ENCODE measurements around the gene GPR62.
A peak's percentile ranks its signal among the peaks of the same experiment; 100 is the strongest.

Gene GPR62

DNA sequence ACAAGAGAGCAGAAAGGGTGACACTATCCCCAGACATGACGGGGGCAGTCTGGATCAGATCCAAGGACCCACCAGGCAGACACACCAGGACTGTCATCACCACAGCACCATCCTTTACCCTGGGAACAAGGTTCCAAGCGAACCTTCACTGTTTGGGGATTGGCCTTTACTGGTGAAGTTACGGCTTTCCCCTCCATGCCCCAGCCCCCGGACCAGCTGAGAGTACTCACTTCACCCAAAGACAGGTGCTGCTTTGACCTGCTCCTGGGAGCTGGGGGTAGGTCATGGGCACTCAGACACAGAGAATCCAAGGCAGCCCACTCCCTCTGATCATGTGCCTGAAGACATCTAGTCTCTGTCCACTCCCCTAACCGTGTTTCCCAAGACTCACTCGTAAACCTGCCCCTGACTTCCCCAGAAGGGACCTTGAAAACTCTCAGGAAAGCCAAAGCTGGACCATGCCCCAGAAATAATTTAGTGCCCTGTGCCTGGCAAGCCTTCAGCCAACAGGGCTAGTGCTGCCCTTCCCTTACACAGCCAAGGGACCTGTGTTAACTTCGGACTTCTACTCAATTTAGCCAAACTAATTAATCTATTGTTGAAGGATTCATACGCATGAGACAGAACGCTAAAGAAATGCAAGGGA lies 16.3 kb upstream of the GPR62 start:
- DNase-seq (ENCODE audit: low spot score) = no peak

DNA sequence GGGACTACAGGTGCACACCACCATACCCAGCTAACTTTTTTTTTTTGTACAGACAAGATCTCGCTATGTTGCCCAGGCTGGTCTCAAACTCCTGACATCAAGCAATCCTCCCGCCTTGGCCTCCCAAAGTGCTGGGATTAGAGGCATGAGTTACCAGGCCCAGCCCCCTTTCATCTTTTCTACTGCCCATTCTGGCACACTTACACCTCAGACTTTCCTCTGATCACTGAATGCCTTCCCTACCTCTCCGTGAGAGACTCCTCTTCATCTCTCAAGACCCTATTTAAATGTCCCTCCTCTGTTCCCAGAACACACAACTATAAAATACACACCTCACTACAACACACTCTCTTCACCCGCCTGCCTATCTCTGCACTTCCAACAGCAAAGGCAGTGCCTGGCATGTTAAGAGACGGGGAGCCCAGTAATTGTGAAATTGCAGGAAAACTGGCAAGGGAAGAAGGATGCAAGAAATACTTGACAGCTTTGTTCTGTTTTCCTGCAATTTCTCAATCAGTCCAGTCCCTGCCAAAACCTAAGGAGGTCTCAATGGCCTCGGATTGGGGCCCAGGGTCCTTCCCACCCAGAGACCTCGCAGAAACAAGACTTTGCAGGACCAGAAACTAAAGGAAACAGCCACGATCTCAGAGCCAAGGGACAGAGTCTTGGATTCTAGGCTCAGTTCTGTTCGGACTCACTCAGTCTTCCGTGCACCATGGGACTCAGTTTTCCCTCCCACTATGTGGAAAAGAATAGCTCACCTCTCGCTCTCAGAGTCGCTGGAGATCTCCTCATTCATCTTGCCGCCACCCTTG lies 14.3 kb upstream of the GPR62 start:
- DNase-seq (ENCODE audit: low spot score) = peak; percentile 43

DNA sequence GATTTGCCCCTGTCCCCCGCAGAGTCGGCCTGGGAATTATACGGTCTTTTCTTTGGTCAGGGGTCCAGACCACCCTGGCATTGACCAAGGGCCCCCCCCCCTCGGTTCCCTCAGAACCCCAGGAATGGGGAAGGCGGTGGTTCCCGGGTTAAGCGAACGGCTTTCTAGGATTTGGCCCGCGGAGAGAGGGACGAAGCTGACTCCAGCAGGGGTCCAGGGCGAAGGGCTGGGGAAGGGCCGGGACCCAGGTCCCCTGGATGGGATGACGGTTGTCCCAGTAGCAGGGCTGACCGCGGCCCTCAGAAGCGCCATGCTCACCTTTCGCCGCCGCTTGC lies 13.8 kb upstream of the GPR62 start:
- peak; percentile 26 for DNase-seq (ENCODE audit: low spot score)

DNA sequence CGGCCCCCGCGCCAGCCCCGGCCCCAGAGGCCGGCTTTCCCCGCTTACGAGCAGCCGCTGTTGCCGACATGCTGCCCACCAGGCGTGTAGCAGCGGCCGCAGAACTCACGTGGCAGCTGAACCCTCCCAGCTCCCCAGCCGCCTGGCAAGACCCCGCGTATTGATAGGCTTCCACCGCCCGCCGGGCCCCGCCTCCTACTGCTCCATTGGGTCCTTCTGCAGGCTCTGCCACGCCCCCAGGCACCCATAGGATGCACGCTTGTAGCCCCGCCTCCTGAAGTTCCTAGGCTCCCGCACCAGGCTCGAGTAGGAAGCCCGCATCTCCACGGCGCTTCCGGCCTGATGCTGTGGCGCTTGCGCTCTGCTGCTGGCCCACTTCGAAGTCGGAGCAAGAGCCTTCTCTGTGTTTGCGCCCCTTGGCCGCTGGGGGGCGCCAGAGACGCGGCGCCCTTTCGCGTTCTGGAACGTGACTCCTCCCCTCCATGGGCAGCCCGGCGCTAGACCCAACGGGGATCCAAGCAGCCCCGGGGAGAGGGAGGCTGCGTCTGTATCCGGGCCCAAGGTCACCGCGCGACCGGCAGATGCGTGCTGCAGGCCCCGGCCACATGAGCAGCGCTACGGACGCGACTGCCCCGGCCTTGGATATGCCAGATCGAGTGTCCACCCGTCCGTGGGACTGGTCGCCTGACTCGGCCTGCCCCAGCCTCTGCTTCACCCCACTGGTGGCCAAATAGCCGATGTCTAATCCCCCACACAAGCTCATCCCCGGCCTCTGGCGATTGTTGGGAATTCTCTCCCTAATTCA lies 13.2 kb upstream of the GPR62 start, which contains the start of the genes PARP3 and RRP9:
TSS of gene PARP3 (plus strand) at position 566 of the 805 bp plus-strand sequence. CDS start 993 bp downstream, outside the sequence.
TSS of gene RRP9 (minus strand) at position 107 of the 805 bp plus-strand sequence. CDS start at position 70, 37 bp downstream.
- DNase-seq (ENCODE audit: low spot score) = peak; percentile 99

DNA sequence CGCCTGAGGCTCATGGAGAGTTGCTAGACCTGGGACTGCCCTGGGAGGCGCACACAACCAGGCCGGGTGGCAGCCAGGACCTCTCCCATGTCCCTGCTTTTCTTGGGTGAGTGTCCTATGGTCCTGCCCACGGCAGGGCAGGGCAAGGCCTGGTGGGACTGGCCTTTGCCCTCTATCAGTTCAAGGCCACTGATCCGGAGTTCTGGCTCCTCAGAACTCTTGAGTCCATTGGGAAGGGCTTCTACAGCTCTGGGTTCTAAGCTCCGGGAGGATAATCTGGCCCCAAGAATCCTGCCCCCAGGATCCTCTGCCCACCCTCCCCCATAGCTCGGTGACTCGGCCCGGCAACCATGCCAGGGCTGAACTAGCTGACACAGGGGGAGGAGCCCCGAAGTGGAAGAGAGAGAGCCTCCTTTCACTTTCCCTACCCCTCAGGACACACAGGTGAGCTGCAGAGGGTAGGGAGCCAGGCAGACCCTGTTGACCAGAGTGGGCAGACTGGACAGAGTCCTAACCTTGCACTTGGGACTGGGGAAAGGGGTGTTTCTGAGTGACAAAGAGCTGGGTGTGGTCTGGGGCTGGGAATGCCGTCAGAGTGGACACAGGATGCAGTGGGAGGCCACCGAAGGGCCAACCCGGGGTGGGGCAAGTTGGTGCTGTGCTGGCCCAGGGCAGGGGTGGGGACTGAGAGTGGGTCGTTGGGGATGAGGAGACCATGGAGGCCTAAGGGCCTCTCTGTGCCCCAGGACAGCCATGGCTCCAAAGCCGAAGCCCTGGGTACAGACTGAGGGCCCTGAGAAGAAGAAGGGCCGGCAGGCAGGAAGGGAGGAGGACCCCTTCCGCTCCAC lies 12.4 kb upstream of the GPR62 start:
- DNase-seq (ENCODE audit: low spot score) = peak; percentile 91

DNA sequence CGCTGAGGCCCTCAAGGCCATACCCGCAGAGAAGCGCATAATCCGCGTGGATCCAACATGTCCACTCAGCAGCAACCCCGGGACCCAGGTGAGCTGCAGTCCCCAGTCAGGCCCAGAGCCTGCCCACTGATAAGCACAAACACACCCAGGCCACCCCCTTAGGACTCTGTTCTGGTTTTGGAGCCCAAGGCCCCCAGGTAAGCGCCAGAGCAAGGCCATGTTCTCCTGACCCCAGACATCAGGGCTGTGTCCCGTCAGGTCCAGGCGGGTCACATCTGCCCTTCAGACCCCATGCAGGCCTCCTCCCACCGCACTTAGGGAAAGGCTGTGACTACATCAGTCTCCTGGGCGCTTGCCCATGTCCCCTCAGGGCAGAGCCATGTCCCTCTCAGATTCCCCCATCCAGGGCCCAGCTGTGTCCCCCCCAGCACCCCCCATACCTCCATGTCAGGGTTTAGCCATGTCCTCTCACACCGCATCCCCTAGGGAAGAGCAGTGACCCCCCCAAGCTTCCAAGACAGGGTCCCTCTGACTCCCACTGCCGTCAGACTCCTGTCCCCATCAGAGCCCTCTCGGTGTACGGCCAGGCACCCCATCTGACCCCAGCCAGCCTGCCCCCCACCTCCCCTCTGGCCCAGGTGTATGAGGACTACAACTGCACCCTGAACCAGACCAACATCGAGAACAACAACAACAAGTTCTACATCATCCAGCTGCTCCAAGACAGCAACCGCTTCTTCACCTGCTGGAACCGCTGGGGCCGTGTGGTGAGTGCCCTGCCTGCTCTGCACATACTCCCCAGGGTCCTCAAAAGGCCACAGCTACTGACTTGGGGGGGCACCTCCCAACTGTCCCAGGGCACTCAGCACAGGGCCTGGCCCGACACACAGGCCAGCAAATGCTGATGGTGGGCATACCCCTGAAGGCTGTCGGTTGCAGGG lies 11.5 kb upstream of the GPR62 start:
- no peak for DNase-seq (ENCODE audit: low spot score)

DNA sequence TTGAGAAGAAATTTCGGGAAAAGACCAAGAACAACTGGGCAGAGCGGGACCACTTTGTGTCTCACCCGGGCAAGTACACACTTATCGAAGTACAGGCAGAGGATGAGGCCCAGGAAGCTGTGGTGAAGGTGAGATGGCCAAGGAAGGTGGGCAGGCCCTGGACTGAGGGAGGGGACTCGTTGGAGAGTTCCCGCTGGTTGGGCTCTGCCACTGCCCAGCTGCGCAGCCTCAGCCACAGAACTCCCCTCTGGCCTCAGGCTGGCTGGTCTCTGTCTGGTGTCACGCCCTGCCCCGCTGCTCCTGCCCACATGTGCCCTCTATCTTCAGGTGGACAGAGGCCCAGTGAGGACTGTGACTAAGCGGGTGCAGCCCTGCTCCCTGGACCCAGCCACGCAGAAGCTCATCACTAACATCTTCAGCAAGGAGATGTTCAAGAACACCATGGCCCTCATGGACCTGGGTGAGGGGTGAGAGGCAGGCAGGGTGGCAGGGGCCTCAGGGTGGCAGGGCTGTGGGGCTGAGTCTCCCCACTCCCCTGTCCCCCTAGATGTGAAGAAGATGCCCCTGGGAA lies 10.6 kb upstream of the GPR62 start:
- DNase-seq (ENCODE audit: low spot score) = no peak

DNA sequence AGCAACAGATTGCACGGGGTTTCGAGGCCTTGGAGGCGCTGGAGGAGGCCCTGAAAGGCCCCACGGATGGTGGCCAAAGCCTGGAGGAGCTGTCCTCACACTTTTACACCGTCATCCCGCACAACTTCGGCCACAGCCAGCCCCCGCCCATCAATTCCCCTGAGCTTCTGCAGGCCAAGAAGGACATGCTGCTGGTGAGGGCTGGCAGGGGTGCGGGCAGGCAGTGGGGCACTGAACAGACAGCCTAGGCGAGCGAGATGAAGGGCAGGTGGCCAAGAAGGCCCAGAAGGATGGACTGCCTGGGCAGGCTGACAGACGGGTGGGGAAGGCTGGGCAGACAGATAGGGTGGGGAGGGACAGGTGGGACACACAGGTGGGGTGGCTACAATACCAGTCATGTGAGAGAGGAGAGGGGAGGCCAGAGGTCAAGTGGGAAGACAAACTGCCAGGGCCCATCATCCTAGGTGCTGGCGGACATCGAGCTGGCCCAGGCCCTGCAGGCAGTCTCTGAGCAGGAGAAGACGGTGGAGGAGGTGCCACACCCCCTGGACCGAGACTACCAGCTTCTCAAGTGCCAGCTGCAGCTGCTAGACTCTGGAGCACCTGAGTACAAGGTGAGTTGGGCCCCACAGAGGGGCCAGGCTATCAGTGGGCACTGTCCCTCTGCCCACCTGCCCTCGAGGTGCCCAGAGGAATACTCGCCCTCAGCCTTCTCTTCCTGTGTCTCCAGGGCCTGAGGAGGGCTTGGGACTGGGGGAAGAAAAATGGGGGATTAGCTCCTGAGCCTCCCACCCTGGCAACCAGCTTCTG lies 9.9 kb upstream of the GPR62 start:
- DNase-seq (ENCODE audit: low spot score) = no peak

DNA sequence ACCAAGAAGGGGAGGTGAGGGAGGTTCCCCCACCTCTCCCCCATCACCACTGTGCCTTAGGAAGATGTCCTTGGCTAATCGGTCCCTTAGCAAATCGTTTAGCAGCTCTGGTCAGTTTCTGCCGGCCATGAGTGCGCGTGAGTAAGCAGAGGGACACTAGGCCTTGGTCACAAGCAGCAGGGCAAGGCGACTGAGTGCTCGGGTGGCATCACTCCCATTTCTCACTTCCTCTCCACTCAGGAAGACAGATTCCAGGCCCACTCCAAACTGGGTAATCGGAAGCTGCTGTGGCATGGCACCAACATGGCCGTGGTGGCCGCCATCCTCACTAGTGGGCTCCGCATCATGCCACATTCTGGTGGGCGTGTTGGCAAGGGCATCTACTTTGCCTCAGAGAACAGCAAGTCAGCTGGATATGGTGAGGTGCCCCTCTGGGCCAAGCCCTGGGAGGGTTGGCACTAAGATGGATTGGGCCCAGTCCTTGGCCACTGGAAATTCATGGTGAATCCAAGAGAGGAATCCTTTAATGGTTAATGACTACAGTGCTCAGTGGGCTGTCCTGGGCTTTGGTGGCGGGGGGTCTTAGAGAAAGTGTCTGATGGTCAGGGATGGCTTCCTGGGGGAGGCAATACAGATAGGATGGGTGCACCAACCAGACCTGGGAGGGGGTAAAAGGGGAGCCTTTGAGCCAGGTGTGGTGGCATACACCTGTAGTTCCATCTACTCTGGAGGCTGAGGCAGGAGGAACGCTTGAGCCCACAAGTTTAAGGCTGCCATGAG lies 9.1 kb upstream of the GPR62 start:
- DNase-seq (ENCODE audit: low spot score) = no peak

DNA sequence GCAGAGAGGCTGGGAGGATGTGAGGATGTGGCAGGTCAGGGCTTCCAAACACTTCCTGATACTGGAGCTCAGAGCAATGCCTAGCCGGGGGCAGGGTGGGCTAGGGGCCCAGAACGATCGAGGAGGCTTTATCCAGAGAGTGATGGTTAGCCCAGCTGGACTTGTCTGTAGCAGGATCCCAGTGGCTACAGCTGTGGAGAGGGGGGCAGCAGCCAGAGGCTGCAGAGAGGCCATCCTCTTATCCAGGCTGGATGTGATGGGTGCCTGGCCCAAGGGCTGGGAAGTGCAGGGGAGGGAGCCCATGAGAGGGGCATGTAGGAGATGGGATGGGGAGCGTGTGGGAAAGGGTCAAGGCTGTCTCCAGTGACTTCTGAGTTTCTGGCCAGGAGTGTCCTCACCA lies 8.4 kb upstream of the GPR62 start:
- DNase-seq (ENCODE audit: low spot score) = no peak

DNA sequence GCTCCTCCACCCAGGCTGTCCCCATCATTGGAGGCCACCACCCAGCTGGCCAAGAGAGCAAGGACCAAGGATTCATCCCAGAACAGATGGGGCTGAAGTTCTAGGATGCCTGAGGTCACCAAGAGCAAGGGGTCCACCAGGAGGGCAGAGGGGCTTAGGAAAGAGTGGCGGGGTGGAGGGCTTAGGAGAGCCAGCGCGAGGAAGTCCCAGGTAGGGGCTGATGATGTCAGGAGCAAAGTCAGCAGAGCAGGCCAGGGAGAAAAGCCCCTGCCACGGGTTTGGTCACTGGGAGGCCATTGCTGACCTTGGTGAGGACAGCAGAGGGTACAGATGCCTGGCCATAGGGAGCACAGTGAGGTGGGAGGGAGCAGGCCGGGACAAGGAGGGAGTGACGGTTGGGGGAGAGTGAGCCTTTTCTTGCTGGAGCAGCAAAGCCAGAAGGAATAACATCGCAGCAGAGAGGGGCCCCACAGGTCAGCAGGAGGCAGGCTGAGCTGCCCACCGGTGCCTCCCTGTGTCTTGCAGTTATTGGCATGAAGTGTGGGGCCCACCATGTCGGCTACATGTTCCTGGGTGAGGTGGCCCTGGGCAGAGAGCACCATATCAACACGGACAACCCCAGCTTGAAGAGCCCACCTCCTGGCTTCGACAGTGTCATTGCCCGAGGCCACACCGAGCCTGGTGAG lies 7.8 kb upstream of the GPR62 start:
- no peak for DNase-seq (ENCODE audit: low spot score)

DNA sequence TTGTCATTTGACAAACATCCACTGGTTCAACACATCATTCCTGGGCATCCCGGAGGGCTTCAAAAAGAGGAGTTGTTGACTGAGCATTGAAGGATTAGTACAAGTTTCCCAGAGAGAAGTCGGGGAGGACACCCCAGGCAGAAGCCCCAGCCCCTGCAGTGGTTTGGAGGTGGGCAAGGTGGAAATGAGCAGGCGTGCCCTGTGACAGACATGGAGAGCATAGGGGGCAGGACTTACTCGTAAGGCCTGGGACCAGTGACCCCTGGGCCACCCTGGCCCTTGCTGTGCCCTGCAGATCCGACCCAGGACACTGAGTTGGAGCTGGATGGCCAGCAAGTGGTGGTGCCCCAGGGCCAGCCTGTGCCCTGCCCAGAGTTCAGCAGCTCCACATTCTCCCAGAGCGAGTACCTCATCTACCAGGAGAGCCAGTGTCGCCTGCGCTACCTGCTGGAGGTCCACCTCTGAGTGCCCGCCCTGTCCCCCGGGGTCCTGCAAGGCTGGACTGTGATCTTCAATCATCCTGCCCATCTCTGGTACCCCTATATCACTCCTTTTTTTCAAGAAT lies 7.1 kb upstream of the GPR62 start:
- no peak for DNase-seq (ENCODE audit: low spot score)

DNA sequence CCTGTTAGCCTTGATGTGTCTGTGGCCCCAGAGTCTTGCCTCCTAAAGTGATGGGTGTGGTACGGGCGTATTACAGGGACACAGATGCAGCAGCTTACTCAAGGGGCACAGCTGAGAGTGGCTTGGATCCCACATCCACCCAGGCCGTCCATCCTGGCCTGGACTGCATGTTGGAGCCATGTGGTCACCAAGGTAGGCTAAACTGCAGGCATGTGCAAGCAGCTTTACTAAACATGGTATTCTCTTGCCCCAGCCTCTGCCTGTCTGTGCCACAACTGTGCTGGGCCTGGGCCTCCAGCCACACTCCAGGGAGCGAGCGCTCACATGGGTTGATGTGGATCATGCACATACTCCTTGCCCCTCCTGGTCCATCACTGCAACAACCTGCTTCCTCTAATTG lies 6.1 kb upstream of the GPR62 start:
- DNase-seq (ENCODE audit: low spot score) = no peak

DNA sequence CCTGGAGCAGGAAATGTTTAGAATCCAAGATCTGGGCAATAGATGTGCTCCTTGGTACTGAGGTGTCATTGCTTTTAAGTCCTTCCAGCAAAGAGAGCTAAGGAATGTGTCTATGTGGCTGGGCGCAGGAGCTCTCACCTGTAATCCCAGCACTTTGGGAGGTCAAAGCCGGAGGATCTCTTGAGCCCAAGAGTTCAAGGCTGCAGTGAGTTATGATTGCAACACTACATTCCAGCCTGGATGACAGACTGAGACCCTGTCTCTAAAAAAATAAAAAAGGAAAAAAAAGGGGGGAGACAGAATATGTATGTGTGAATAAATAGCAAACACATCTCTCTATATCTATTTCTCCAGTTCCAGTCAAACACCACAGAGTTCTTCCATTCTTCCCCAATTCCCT lies 4.3 kb upstream of the GPR62 start:
- DNase-seq (ENCODE audit: low spot score) = no peak

DNA sequence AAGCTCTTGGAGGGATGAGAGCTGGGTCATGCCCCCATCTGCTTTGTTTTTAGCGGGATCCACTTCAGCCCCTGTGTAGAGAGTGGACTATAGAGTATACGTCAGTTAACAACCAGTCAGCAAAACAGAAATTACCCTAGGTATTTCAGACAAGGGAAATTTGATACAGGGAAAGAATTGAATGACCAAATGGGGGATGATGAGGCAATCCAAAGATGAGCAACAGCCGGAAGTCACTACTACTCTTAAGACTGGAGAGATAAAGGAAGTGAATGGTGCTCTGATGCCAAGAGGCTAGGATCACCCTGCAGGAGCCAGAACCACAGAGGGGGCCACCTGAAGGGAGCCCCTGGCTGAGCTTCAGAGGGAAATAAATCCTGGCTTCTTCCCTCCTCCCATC lies 1.7 kb upstream of the GPR62 start:
- peak; percentile 62 for DNase-seq (ENCODE audit: low spot score)

DNA sequence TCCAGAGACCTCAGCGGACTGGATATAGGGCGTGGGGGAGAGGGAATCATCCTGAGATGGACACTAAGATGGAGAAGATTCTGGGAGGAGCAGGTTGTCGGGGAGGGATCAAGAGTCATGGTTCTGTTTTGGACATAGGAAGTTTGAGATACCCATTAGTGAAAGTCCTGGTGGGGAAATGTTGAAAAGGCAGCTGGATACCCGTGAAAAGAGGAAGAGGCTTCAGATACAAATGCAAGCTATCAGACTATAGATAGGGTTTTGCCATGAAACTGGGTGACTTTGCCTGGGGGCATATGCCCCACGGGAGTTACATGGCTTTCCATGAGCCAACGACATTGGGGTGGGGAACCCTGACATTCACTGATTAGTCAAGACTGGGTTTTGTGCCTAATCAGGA lies 1.1 kb upstream of the GPR62 start:
- no peak for DNase-seq (ENCODE audit: low spot score)

DNA sequence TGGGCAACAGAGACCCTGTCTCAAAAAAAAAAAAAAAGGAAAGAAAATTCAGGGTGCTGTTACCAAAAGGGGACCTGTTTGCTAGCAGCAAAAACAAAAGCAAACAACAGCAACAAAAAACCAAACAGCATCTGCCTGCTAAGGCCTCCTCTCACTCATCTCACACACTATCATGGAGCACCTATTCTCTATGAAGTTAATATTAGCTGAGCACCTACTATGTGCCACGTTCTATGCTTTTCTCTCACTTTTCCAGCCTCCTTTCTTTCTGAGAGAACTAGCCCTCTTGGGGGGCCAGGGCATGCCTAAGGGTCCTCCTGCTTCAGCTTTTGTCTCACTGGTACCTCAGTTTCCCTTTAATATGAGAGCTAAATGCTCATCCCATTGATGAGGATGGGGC lies 468 bp upstream of the GPR62 start:
- DNase-seq (ENCODE audit: low spot score) = no peak
